Fibroblast of peridontal ligament (primary cell): Measurements from ENCODE around the gene ANGPTL2.

Experiments
- DNase-seq: peaks from one replicate; pipeline ENCODE4 v3.0.0-alpha.2; 2010; ENCODE audit errors: extremely low read depth

Gene ANGPTL2

DNA sequence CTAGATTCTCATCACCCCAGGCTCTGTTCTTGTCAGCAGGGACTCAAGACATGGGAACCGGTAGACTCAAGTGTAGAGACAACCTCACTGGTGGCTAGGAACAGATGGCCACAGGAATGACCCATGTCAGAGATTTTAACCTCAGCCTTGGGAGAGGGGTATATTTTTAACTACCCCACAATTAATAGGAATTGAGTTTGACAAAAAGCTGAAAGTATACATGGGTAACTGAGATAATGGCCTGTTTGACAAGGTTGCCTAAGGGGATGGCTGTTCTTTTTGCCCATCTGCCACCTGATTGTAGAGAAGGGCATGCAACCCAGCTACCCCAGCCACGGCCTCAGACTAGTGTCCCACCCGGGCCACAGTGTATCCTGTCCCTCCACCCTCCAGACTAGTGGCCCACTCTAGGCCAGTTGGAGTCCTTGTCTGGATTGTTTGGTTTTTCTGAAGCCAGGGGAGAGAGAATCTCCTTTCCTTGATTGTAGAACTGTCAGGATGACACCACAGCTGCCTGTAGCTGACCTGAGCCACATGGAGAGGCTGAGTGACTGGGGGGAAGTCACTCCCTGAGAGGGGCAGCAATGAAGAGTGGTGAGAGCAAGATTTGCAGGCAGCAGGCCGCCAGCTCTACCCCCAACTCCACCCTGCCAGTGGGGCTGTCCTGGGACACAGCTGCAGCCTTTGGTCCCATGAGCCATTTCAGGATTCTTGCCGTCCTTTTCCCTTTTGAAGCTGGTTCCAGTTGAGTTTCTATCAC is 14.6 kb upstream of the ANGPTL2 start:
- DNase-seq, result no peak

- DNase-seq, result no peak
These were observed 13.8 kb upstream of the ANGPTL2 start for GRCh38 chr9:127136081-127136879.

- no peak for DNase-seq
These were observed 12.8 kb upstream of the ANGPTL2 start for GRCh38 chr9:127135056-127135745.

- peak; percentile 90 for DNase-seq
These were observed 11.3 kb upstream of the ANGPTL2 start for GRCh38 chr9:127133739-127134167.

- peak; percentile 51 for DNase-seq
These were observed 10.6 kb upstream of the ANGPTL2 start for GRCh38 chr9:127132921-127133647.

DNA sequence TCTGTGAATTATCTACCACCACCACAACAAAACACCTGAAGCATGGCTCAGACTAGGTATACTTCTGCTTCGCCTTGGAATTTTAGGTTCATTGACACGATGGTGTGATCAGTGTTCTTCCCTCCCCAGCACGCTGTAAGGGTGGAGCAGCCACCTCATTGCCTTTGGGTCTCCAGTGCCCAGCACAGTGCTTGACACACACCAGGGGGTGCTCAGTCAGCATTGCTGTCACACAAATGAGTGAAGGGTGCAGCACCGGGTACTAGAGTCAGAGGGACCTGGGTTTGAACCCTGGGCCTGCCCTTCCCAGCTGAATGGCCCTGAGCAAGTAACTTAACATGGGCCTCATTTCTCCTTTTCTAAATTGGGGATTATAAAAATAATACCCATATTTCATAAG is 9.9 kb upstream of the ANGPTL2 start:
- no peak for DNase-seq

DNA sequence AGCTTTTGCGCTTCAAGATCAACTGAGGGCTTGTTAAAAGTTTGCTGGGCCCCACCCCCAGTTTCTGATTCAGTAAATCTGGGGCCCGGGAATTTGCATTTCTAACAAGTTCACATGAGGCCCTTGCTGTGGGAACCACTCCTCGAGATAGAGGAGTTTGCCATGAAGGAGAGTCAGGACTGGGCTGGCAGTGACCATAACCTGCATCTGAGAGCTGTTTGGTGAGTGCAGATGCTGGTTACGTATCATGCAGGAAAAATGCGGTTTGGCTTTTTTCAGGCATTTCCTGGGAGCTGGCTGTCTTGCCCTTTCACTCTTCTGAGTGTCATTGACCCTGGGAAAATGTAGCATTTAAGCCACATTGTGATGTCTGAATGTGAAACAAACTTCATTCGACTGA is 9.4 kb upstream of the ANGPTL2 start:
- DNase-seq, result peak; percentile 77

DNA sequence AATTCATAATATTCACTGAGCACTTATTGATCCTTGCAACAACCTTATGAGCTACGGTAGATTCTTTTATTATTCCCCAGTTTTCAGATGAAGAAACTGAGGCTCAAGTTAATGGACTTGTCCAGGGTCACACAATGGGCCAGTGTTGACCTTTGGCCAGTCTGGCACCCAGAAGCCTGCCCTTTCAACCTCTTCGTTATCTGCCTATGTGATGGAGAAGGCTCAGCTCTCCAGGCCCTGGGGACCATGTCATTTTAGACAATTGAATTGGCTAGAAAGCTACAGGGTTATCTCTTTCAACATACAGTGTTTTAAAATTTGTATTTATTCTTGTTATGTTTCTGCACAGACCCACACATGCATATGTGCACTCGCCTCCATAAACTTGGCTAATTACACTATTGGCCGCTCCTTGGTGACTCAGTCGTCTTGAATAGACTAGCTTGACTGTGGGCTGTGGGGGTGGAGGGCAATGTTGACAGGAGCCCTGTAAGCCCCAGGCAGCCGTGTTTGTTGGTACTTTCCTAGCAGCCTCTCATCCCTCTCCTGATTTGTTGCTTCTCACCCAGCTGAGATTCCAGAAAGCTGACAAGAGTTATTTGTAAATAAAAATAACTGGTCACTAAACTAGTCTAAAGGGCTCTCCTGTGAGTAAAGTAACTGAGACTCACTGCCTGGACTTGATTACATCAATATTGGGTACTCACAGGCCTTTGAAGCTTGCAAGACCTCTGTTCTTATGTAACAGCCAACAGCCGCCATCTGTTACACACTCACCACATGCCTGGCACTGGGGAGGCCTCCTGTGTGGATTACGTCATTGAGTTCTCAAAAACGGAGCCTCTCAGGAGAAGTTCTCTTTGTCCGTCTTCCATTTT is 8.5 kb upstream of the ANGPTL2 start:
- DNase-seq, result peak; percentile 96

- no peak for DNase-seq
These were observed 7.8 kb upstream of the ANGPTL2 start for GRCh38 chr9:127130235-127130634.

GRCh38 chr9:127129718-127130085 is 7.3 kb upstream of the ANGPTL2 start:
- no peak for DNase-seq

DNA sequence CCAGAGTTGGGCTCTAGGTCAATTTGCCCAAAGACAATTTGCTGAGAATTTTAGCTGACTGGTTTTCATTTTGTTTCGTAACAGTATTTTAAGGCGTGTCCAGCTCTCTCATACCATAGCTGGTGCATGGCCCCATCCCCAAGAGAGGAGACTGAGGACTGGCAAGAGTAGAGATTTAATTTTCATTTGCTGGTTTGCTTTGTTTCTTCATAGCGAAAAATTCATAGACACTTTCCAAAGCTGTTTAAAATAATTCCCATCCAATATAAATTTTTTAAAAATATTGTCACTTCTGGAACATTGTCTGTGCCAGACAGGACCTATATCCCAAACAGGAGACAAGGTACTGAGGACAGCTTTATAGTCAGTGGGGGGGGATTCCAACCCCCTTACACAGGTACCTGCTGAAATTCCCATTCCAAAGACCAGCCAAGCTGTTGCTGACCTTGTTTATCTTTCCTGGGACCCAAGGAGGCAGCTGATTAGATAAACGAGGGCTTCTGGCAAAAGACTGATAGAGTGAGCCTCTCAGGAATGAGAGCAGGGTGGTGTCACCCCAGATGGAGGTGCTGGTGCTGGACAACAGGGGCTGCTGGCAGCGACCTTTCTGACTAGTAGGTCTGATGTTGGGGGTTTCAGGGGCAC is 6.8 kb upstream of the ANGPTL2 start:
- DNase-seq, result peak; percentile 37

DNA sequence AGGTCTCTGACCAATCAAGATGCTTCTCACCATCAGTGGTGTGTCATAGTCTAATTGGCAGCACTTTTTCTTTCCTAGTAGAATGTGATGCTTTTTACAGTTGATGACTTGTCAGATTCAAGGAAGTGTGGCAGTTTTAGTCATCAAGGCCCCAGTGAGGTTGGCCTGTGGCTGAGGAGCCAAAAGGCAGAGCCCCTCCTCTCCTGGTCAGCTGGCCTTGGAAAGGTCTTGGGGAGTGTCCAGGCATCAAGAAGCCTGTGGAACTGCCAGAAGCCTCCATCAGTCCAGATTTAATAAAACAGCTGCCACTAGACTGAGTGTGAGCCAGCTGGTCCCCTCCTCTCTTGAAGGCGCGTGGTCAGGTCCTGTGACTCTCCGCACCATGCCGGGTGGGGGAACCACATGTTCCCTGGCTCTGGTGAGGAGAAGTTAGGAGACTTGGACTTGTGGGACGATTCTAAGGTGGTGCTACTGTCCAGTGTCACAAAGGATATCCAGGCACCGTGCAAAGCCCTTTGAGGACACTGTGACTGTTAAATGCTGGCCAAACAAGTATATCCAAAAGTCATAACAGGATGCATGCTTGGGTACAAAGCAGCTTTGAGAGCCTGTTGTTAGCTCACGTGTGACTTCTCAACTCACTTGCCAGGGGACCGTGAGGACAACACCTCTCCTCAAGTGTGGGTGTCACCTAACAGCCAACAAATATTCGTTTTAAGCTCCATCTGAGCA is 6.1 kb upstream of the ANGPTL2 start:
- peak; percentile 42 for DNase-seq

- no peak for DNase-seq
These were observed 4.5 kb upstream of the ANGPTL2 start for GRCh38 chr9:127126971-127127370.

GRCh38 chr9:127124792-127125191 is 2.4 kb upstream of the ANGPTL2 start:
- DNase-seq, result no peak

GRCh38 chr9:127124111-127124531 is 1.7 kb upstream of the ANGPTL2 start:
- DNase-seq, result no peak

- DNase-seq, result no peak
These were observed 842 bp upstream of the ANGPTL2 start for GRCh38 chr9:127123064-127123890.

DNA sequence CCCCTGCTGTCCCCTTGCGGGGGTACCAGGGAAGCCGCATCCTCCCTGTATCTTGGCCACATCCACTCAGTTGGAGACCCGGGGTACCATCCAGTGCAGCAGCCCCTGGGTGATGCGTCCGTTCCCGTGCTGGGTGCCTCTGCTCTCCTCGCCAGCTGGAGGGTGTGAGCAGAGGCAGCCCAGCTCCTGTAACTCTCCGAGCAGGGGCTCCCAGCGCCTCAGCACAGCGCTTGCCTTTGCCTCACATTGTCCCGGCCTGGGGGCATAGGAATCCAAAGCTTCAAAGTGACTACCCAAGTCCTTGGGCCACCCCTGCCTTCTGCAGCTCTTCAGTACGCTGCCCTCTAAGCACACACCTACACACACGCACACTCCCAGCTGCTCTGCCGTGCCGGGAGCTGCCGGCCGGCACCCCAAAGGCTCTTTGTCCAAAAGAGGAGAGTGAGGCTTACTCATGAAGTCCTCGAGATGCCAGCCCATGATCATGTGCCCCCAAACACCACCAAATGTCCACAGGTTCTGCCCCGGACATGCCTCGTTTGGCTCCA is 733 bp downstream of the ANGPTL2 start:
- DNase-seq, result no peak

GRCh38 chr9:127119320-127119709 is 3.1 kb downstream of the ANGPTL2 start:
- no peak for DNase-seq
